SU-DHL-6 (cell line): Measurements from ENCODE around the gene OPN1SW.

Source experiments
- CTCF ChIP-seq: fragments of 200-600 bp; sonication (generic); IDR thresholded peaks from one replicate; pipeline ENCODE4 v1.5.1; 2017; ENCODE audit warnings: antibody characterized with exemption, mild to moderate bottlenecking, low read length, moderate library complexity; ENCODE audit not compliant: insufficient read depth, poor library complexity, severe bottlenecking
- EZH2phosphoT487 ChIP-seq: fragments of 200-600 bp; sonication (generic), shearing (Covaris generic); conservative IDR thresholded peaks from 2 replicates; pipeline ENCODE4 v1.6.1; 2018; ENCODE audit warnings: mild to moderate bottlenecking, antibody characterized with exemption, low read length, moderate library complexity, mixed read lengths

DNA sequence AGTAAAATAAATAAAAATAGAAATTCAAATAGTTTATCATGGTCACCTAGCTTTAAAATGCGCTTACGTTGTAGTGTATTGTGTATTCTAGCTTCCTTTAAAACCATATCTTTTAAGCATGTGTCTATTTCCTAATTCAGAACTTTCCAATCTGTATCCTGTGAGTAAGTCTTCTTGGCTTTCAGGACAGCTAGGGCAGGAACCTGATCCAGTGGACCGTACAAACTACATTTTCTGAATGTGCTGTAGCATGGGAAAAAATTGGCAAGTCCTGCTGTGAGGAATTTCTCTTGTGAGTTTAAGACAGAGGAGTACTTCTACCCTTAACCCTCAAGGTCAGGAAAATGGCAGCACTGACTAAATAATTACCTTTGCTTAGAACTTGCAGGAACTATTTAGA, 12.1 kb downstream of the OPN1SW start:
- TF ChIP-seq CTCF (no peak), EZH2phosphoT487 (no peak)
